HG02852 (cell line): ENCODE data around the gene DGUOK.
"Not testable (repeated sequence)": the region's sequence is repeated elsewhere in the genome, so short reads cannot be mapped to it uniquely, and the experiment has no call there.

ENCODE experiments used
- ATAC-seq: cut with Tn5 transposase; IDR thresholded peaks from one replicate; pipeline ENCODE4 v1.9.1; 2021; ENCODE audit warnings: mild to moderate bottlenecking, moderate library complexity; ENCODE audit not compliant: unreplicated experiment

Gene DGUOK

GRCh38 chr2:73899801-73900336 lies 26.8 kb upstream of the DGUOK start:
- ATAC-seq: no peak

DNA sequence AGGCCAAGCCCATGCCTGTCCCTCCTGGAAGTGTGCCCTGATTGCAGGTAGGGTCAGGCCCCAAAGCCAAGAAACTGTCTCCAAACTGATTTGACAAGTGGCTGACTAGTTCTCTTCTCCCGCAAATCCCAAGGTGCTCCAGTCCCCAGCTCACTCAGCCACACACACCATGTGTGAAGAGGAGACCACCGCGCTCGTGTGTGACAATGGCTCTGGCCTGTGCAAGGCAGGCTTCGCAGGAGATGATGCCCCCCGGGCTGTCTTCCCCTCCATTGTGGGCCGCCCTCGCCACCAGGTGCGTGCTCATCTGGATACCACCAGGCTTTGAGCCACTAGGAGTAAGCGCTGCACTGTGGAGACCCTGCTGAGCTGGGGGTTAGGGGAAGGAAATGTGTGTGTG lies 25.5 kb upstream of the DGUOK start:
- no peak for ATAC-seq

DNA sequence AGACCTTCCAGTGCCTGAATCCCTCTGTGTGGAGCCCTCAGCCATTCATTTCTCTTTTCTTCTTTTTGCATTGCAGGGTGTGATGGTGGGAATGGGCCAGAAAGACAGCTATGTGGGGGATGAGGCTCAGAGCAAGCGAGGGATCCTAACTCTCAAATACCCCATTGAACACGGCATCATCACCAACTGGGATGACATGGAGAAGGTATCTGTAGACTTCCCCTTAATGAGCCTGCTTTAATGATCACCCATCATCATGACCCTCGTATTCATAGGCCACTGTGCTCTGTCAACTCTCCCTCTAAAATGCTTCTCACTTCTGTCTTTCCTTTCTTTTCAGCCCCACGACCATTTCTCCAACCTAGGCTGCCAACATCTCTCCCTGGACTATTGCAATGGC lies 24.4 kb upstream of the DGUOK start:
- no peak for ATAC-seq

DNA sequence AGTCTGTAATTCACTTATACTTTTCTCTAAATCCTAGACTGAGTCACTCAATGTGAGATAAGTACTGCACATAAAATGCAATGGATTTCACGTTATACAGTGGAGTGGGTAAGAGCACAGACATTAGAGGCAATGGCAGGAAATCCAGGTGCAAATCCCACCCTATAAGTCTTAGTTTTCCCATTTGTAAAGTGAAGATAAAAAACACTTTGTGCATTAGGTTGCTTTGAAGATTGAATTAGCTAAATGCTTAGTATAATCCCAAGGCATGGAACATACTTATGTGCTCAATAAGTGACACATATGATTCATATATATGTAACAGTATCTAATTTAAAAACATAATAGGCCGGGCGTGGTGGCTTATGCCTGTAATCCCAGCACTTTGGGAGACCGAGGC lies 23.4 kb upstream of the DGUOK start:
- no peak for ATAC-seq

- ATAC-seq: not testable (repeated sequence)
These were observed 22.6 kb upstream of the DGUOK start for GRCh38 chr2:73903949-73904613.

DNA sequence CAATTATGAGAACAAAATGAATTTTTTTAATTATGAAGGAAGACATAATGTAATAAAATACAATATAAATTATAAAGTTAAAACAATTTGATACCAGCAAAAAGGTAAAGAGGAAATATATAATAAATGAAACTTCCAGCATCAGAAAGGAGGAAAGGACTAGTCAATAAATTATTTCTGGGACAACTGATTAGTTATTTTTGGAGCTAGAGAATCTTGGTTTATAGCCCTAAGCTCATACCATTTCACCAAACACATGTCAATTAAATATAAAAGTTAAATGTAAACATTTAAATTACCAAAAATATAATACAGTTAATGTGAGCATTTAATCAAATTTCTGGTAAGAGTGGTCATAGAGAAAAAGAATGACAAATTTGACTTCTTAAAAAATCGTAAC lies 21.7 kb upstream of the DGUOK start:
- no peak for ATAC-seq

DNA sequence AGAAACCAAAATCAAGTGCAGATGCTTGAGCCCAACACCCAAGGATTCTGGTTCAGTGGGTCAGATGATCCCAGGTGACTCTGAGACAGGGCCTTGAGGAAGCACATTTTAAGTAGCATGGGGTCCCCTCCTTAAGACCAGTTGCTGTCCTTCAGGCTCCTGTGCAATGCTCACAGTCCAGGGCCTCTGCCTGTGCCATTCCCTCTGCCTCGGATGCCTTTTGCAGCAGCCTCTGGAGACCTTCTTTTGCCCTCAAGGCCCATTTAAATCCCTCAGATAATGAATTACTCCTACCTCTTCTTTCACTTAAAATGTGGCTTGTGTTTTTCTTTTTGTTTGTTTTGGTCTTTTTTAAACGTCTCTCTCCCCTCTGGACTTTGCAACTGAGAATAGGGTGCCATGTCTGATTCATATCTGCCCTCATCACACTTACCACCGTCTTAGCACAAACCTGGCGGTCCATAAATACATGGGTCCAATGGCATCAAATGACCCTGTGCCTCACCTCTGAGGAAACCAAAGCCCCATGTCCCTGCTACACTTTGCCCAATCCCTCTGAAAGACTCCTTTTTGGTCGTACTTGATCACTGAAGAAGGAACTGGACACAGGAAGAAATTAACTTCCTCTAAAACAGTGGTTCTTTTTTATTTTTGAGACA lies 19.7 kb upstream of the DGUOK start:
- no peak for ATAC-seq

GRCh38 chr2:73907840-73908452 lies 18.7 kb upstream of the DGUOK start:
- no peak for ATAC-seq

GRCh38 chr2:73908689-73909652 lies 17.7 kb upstream of the DGUOK start:
- ATAC-seq: no peak

GRCh38 chr2:73910873-73911547 lies 15.7 kb upstream of the DGUOK start:
- ATAC-seq: no peak

DNA sequence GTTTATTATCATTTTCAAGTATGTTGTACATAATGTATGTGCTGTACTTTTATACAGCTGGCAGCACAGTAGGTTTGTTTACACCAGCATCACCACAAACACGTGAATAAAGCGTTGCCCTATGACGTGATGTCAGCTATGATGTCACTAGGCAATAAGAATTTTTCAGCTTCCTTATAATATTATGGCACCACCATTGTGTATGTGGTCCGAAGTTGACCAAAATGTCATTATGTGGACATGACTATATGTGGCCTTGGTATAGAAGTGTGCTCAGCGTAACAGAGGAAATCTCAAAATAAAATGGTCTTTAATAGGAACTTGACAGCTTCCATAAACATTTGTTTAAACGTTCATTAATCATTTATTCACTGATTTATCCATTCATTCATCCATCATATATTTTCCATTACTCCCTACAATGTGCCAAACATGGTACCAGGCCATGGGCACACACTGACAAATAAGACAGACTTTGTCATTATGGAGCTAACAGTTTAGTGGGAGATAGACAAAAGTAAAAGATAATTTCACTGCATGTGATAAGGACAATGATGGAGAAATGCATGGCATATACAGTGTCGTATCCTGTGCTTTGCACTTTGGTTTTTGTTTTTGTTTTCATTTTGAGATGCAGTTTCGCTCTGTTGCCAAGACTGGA lies 15.0 kb upstream of the DGUOK start:
- no peak for ATAC-seq

- no peak for ATAC-seq
These were observed 13.1 kb upstream of the DGUOK start for GRCh38 chr2:73913414-73914054.

- ATAC-seq: no peak
These were observed 12.0 kb upstream of the DGUOK start for GRCh38 chr2:73914667-73915066.

DNA sequence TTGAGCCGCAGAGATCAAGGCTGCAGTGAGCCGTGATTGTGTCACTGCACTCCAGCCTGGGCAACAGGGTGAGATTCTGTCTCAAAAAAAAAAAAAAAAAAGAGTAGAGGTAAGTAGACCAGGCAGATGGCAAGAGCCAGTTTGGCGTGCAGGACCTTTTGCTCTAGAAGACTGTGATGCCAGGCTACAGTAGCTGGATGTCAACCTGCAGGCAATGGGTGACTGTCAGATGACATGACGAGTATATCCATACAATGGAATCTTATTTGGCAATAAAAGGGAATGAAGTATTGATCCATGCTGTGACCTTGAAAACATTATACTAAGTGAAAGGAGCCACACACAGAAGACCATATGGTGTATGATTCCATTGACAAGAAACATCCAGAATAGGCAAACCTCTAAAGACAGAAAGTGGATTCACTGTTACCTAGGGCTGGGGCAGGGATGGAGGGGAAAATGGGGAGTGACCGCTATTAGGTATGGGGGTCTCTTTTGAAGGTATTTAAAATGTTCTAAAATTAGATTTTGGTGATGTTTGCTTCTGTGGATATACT lies 11.2 kb upstream of the DGUOK start:
- no peak for ATAC-seq

GRCh38 chr2:73916666-73917065 lies 10.0 kb upstream of the DGUOK start:
- ATAC-seq: no peak

- ATAC-seq: no peak
These were observed 9.4 kb upstream of the DGUOK start for GRCh38 chr2:73917296-73917695.

GRCh38 chr2:73917696-73918207 lies 8.9 kb upstream of the DGUOK start:
- ATAC-seq: no peak

DNA sequence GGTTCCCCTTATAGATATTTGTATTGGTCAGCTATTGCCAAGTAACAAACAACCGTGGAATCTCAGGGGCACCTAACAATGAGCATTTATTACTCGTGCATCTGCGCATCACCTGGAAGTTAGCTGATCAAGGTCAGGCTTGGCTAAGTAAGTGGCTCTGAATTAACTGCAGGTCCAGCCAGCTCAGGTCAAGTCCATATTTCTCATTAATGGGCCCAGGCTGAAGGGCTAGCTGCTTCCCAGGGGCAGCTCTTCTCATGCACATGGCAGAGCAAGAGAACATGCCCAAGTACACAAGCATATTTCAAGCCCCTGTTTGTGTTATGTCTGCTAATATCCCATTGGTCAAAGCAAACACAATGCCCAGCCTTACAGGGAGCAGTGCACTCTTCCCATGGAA lies 7.8 kb upstream of the DGUOK start:
- ATAC-seq: no peak
